ENCODE measurements around the gene OR6B3. TPM values are rescaled to one million over a fixed set of nuclear protein-coding genes. Genes with fewer than 3 reads are reported as not detected.

Gene OR6B3
- total RNA-seq, 2 donors from 2014 or later = not detected

DNA sequence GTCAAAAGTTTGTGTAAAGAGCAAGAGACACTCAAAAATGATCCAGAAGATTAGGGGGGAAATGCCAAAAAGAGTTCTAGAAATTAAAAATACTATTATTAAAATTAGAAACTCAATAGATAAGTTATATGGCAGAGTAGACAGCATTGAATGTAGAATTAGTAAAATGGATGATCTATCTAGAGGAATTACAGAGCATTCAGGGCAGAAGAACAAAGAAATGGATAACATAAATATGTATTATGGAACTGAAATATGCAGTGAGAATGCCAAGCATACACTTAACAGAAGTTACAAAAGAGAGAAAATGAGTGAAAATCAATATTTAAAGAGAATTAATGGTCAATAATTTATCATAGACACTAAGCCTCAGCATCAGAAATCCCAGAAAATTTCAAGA, 33.2 kb upstream of the OR6B3 start:
- H3K4me1 ChIP-seq (replicated peaks) = no peaks in the 10 kb centered on the region
- no peak for TF ChIP-seq POLR2AphosphoS5 (IDR thresholded peaks at IDR 0.05)
- no peaks in the 10 kb centered on the region for H3K36me3 ChIP-seq
- H3K4me3 ChIP-seq = no peak overlapping the region
- no peak overlapping the region for H3K27ac ChIP-seq
- intact Hi-C loops (cut with DNase I) = no loop called here
- DNase-seq (ENCODE audit: low spot score) = no peak
- H3K27me3 ChIP-seq (replicated peaks; ENCODE audit: insufficient read depth) = no peaks in the 10 kb centered on the region
- no peaks in the 10 kb centered on the region for H3K9me3 ChIP-seq

- TF ChIP-seq, protein P1, sequence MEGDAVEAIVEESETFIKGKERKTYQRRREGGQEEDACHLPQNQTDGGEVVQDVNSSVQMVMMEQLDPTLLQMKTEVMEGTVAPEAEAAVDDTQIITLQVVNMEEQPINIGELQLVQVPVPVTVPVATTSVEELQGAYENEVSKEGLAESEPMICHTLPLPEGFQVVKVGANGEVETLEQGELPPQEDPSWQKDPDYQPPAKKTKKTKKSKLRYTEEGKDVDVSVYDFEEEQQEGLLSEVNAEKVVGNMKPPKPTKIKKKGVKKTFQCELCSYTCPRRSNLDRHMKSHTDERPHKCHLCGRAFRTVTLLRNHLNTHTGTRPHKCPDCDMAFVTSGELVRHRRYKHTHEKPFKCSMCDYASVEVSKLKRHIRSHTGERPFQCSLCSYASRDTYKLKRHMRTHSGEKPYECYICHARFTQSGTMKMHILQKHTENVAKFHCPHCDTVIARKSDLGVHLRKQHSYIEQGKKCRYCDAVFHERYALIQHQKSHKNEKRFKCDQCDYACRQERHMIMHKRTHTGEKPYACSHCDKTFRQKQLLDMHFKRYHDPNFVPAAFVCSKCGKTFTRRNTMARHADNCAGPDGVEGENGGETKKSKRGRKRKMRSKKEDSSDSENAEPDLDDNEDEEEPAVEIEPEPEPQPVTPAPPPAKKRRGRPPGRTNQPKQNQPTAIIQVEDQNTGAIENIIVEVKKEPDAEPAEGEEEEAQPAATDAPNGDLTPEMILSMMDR (IDR thresholded peaks at IDR 0.05) = no peak
- TF ChIP-seq POLR2A (IDR thresholded peaks at IDR 0.05) = no peak
- no peak for TF ChIP-seq POLR2AphosphoS5 (IDR thresholded peaks at IDR 0.05)
- 48% methylated on average over 2 of the region's 2 CpGs for WGBS
- no peak overlapping the region for H3K27ac ChIP-seq
- H3K4me1 ChIP-seq (replicated peaks) = no peaks in the 10 kb centered on the region
- H3K9me3 ChIP-seq = no peaks in the 10 kb centered on the region
- intact Hi-C loops (cut with DNase I) = no loop called here
- H3K36me3 ChIP-seq = no peaks in the 10 kb centered on the region
- no peaks in the 10 kb centered on the region for H3K27me3 ChIP-seq (replicated peaks; ENCODE audit: insufficient read depth)
- H3K4me3 ChIP-seq = no peak overlapping the region
- no peak for DNase-seq (ENCODE audit: low spot score)
Measured at GRCh38 chr2:240078631-240079030, 25.3 kb upstream of the OR6B3 start.

- no peak overlapping the region for H3K27ac ChIP-seq
- H3K36me3 ChIP-seq = no peaks in the 10 kb centered on the region
- no peak overlapping the region for H3K4me3 ChIP-seq
- no peaks in the 10 kb centered on the region for H3K9me3 ChIP-seq
- TF ChIP-seq, protein P1 (IDR thresholded peaks at IDR 0.05) = no peak
- TF ChIP-seq POLR2A (IDR thresholded peaks at IDR 0.05) (no peak), POLR2AphosphoS5 (IDR thresholded peaks at IDR 0.05) (no peak)
- H3K4me1 ChIP-seq (replicated peaks) = no peaks in the 10 kb centered on the region
- H3K27me3 ChIP-seq (replicated peaks; ENCODE audit: insufficient read depth) = no peaks in the 10 kb centered on the region
- no peak for DNase-seq (ENCODE audit: low spot score)
- intact Hi-C loops (cut with DNase I) = no loop called here
Measured at GRCh38 chr2:240077442-240077841, 24.1 kb upstream of the OR6B3 start.

DNA sequence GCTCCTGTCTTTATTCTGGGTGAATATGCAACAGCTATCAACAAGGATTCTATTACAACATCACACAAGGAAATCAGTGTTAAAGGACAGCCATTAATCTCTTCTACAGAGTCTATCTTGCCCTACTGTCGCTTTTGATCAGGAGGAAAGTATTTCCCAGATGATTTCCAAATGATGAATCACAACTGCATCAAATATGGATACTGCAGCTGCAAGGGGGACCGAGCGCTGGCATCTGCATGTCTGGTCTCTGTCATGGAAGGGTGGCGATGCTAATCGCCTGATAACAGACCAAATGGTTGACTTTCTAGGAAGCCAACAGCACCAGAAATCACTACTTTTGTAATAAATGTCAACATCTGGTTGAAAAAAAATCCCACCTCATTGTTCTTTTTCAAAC, 21.2 kb upstream of the OR6B3 start:
- 47% methylated on average over 5 of the region's 5 CpGs for WGBS
- no peak for TF ChIP-seq POLR2A (IDR thresholded peaks at IDR 0.05)
- TF ChIP-seq, protein P1 (IDR thresholded peaks at IDR 0.05) = no peak
- TF ChIP-seq POLR2AphosphoS5 (IDR thresholded peaks at IDR 0.05) = no peak
- intact Hi-C loops (cut with DNase I) = no loop called here
- no peaks in the 10 kb centered on the region for H3K4me1 ChIP-seq (replicated peaks)
- no peak overlapping the region for H3K27ac ChIP-seq
- H3K4me3 ChIP-seq = no peak overlapping the region
- no peak for DNase-seq (ENCODE audit: low spot score)
- no peaks in the 10 kb centered on the region for H3K36me3 ChIP-seq
- H3K27me3 ChIP-seq (replicated peaks; ENCODE audit: insufficient read depth) = no peaks in the 10 kb centered on the region
- H3K9me3 ChIP-seq = no peaks in the 10 kb centered on the region

- H3K27ac ChIP-seq = no peak overlapping the region
- no peaks in the 10 kb centered on the region for H3K4me1 ChIP-seq (replicated peaks)
- DNase-seq (ENCODE audit: low spot score) = no peak
- 97% methylated on average over 3 of the region's 3 CpGs for WGBS
- H3K27me3 ChIP-seq (replicated peaks; ENCODE audit: insufficient read depth) = no peaks in the 10 kb centered on the region
- intact Hi-C loops (cut with DNase I) = no loop called here
- H3K36me3 ChIP-seq = no peaks in the 10 kb centered on the region
- no peak overlapping the region for H3K4me3 ChIP-seq
- TF ChIP-seq, protein P1 (IDR thresholded peaks at IDR 0.05) = no peak
- TF ChIP-seq POLR2AphosphoS5 (IDR thresholded peaks at IDR 0.05) (no peak), POLR2A (IDR thresholded peaks at IDR 0.05) (no peak)
- H3K9me3 ChIP-seq = no peaks in the 10 kb centered on the region
Measured at GRCh38 chr2:240070907-240071306, 17.6 kb upstream of the OR6B3 start.

All from prostate gland (tissue), 2 donors.